KMS-11 (cell line): ENCODE results near the gene NOL7.

Experiments used
- H2AFZ ChIP-seq: fragments of 200-600 bp; sonication (generic); 2 replicates; pipeline ENCODE4 v1.6.1; 2016; ENCODE audit warnings: antibody characterized with exemption, mixed run types, low read depth
- H3K27ac ChIP-seq: fragments of 200-600 bp; sonication (generic); 2 replicates; pipeline ENCODE4 v1.6.1; 2016; ENCODE audit warnings: mild to moderate bottlenecking, mixed run types
- H3K27me3 ChIP-seq: fragments of 200-600 bp; sonication (generic); 2 replicates; pipeline ENCODE4 v1.6.1; 2017; ENCODE audit warnings: mild to moderate bottlenecking, low read depth, mixed run types, moderate library complexity; ENCODE audit not compliant: insufficient read depth
- H3K36me3 ChIP-seq: fragments of 200-600 bp; sonication (generic); 2 replicates; pipeline ENCODE4 v1.6.1; 2017; ENCODE audit warnings: mild to moderate bottlenecking, mixed run types; ENCODE audit not compliant: insufficient read depth
- H3K4me1 ChIP-seq: fragments of 200-600 bp; sonication (generic); 2 replicates; pipeline ENCODE4 v1.6.1; 2016; ENCODE audit warnings: mild to moderate bottlenecking, low read depth, mixed run types; ENCODE audit not compliant: poor library complexity, severe bottlenecking
- H3K4me2 ChIP-seq: fragments of 200-600 bp; sonication (generic); 2 replicates; pipeline ENCODE4 v1.7.0; 2016; ENCODE audit warnings: mild to moderate bottlenecking, mixed run types
- H3K4me3 ChIP-seq: fragments of 200-600 bp; sonication (generic); IDR thresholded peaks from 2 replicates; pipeline ENCODE4 v1.6.1; 2017; ENCODE audit warnings: low read depth, low read length, mixed read lengths; ENCODE audit not compliant: insufficient read depth
- H3K79me2 ChIP-seq: fragments of 200-600 bp; sonication (generic); 2 replicates; pipeline ENCODE4 v1.6.1; 2016; ENCODE audit warnings: low read depth, mixed run types; ENCODE audit not compliant: insufficient read depth
- H3K9ac ChIP-seq: fragments of 200-600 bp; sonication (generic); 2 replicates; pipeline ENCODE4 v1.6.1; 2016; ENCODE audit warnings: mild to moderate bottlenecking, mixed run types
- H4K20me1 ChIP-seq: fragments of 200-600 bp; sonication (generic); 2 replicates; pipeline ENCODE4 v1.6.1; 2016; ENCODE audit warnings: mild to moderate bottlenecking, mixed run types; ENCODE audit not compliant: insufficient read depth
- CTCF ChIP-seq: fragments of 200-600 bp; sonication (generic); conservative IDR thresholded peaks from 2 replicates; pipeline ENCODE4 v1.6.1; 2017; ENCODE audit warnings: low read depth, mild to moderate bottlenecking, antibody characterized with exemption, low read length, moderate library complexity, mixed read lengths

NOL7 gene

DNA sequence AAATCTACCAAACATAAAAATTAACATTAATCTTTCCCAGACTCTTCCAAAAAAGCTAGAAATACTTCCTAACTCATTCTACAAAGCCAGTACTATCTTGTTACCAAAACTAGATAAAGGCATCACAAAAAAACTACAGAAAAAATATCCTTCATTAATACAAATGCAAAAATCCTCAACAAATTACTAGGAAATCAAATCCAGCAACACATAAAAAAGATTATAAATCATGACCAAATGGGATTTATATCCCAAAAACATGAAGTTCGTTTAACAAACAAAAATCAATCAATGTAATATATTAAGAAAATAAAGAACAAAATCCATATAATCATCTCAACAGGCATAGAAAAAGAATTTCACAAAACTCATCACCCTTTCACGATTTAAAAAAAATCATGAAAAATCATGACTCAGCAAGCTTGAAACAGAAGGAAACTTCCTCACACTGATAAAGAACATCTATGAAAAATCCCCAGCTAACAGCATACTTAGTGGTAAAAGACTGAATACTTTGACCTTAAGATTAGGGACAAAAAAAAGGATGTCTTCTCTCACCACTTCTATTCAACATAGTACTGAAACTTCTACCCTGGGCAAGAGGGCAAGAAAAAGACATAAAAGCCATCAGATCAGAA lies 53.3 kb downstream of the NOL7 start:
- peak overlapping the region; percentile 74 for H3K4me2 ChIP-seq

GRCh38 chr6:13669476-13669875 lies 54.3 kb downstream of the NOL7 start:
- H3K4me3 ChIP-seq, result no peak overlapping the region
- peak overlapping the region; percentile 74 for H3K4me2 ChIP-seq
- TF ChIP-seq CTCF, result no peak
- peak overlapping the region; percentile 84 for H3K27ac ChIP-seq
- H4K20me1 ChIP-seq, result no peaks in the 10 kb centered on the region
- H2AFZ ChIP-seq, result no peak overlapping the region
- peaks cover 95% of the 10 kb centered on the region for H3K79me2 ChIP-seq
- peaks cover 87% of the 10 kb centered on the region for H3K4me1 ChIP-seq
- H3K27me3 ChIP-seq, result no peaks in the 10 kb centered on the region
- H3K36me3 ChIP-seq, result no peaks in the 10 kb centered on the region
- H3K9ac ChIP-seq, result no peak overlapping the region; the same call in 1 of the 2 replicates

More for the DNA sequence above, 53.3 kb downstream of the NOL7 start:
- Histone ChIP-seq H3K4me1 (peaks cover 96% of the 10 kb centered on the region), H3K9ac (peak overlapping the region; percentile 41; the same call in 1 of the 2 replicates), H3K27ac (peak overlapping the region; percentile 84), H4K20me1 (0 out of 2 replicates have a peak, but pooled peaks cover under 1% of the 10 kb centered on the region), H3K4me3 (no peak overlapping the region), H3K36me3 (no peaks in the 10 kb centered on the region), H3K79me2 (peaks cover 95% of the 10 kb centered on the region), H2AFZ (no peak overlapping the region), H3K27me3 (no peaks in the 10 kb centered on the region)
- no peak for TF ChIP-seq CTCF
